Keratinocyte (primary cell): ENCODE measurements around the gene HSP90AB1. TPM values are rescaled to one million over a fixed set of nuclear protein-coding genes. Genes with fewer than 3 reads are reported as not detected.
A peak's percentile ranks its signal among the peaks of the same experiment; 100 is the strongest.

ENCODE experiments used
- DNase-seq: peaks from one replicate; pipeline ENCODE4 v3.0.0-alpha.2; 2011; ENCODE audit warnings: low read depth, missing footprints, low spot score
- FAIRE-seq: peaks from 2 replicates; lab custom pipeline; 2011; peaks lifted over from hg19 to GRCh38; lab: Jason Lieb, UNC
- H2AFZ ChIP-seq: 2 replicates; pipeline ENCODE4 v1.6.0; 2012; ENCODE audit warnings: low read length, control low read depth, inconsistent platforms; ENCODE audit not compliant: control insufficient read depth
- H3K27ac ChIP-seq: 2 replicates; pipeline ENCODE4 v1.5.1; 2011; ENCODE audit warnings: low read length; ENCODE audit not compliant: control insufficient read depth, insufficient read depth
- H3K27me3 ChIP-seq: 3 replicates; pipeline ENCODE4 v1.6.0; 2011; ENCODE audit warnings: low read length; ENCODE audit not compliant: control insufficient read depth, insufficient read depth; ENCODE audit errors: extremely low read depth
- H3K36me3 ChIP-seq, 2 experiments: 2 replicates in 1 of 2; 3 replicates in 1 of 2; pipeline ENCODE4 v1.5.1; 2011; ENCODE audit warnings: low read length in 2 of 2, mild to moderate bottlenecking in 1 of 2; ENCODE audit not compliant: control insufficient read depth in 2 of 2, insufficient read depth in 2 of 2; ENCODE audit errors: extremely low read depth in 1 of 2
- H3K4me1 ChIP-seq: 3 replicates; pipeline ENCODE4 v1.5.1; 2011; ENCODE audit warnings: low read length; ENCODE audit not compliant: control insufficient read depth, insufficient read depth; ENCODE audit errors: extremely low read depth
- H3K4me2 ChIP-seq: 3 replicates; pipeline ENCODE4 v1.6.0; 2011; ENCODE audit warnings: low read depth, low read length; ENCODE audit not compliant: control insufficient read depth, insufficient read depth; ENCODE audit errors: extremely low read depth
- H3K4me3 ChIP-seq, 3 experiments: fragments of 200-600 bp in 1 of 3; sonication (generic) in 1 of 3; 2 replicates in 2 of 3; 3 replicates in 1 of 3; pipeline ENCODE4 v1.5.1; 2011 to 2016; ENCODE audit warnings: low read length in 3 of 3, mild to moderate bottlenecking in 3 of 3, control low read depth in 2 of 3, inconsistent platforms in 1 of 3, low read depth in 1 of 3, mixed read lengths in 1 of 3, mixed run types in 1 of 3, moderate library complexity in 1 of 3; ENCODE audit not compliant: control insufficient read depth in 2 of 3, insufficient read depth in 2 of 3; ENCODE audit errors: extremely low read depth in 1 of 3
- H3K79me2 ChIP-seq: 2 replicates; pipeline ENCODE4 v1.6.0; 2012; ENCODE audit warnings: low read length; ENCODE audit not compliant: control insufficient read depth, insufficient read depth
- H3K9ac ChIP-seq: 3 replicates; pipeline ENCODE4 v1.6.0; 2011; ENCODE audit warnings: low read length; ENCODE audit not compliant: control insufficient read depth, insufficient read depth; ENCODE audit errors: extremely low read depth
- H3K9me1 ChIP-seq: 3 replicates; pipeline ENCODE4 v1.6.0; 2011; ENCODE audit warnings: low read length; ENCODE audit not compliant: control insufficient read depth, insufficient read depth; ENCODE audit errors: extremely low read depth
- H3K9me3 ChIP-seq: 2 replicates; pipeline ENCODE4 v1.5.1; 2012; ENCODE audit warnings: low read depth, low read length; ENCODE audit not compliant: control insufficient read depth
- H4K20me1 ChIP-seq: 3 replicates; pipeline ENCODE4 v1.6.0; 2011; ENCODE audit warnings: low read length; ENCODE audit not compliant: control insufficient read depth, insufficient read depth; ENCODE audit errors: extremely low read depth
- EZH2 ChIP-seq: IDR thresholded peaks from one replicate; pipeline ENCODE4 v1.6.1; 2012; ENCODE audit warnings: inconsistent platforms, mild to moderate bottlenecking, low read length, moderate library complexity
- dilution Hi-C: fragments of 300-500 bp; cut with MboI; formaldehyde crosslinking; loops from one replicate; pipeline ENCODE4 v1.7.0; 2020; ENCODE audit warnings: low sequenced_read_pairs; ENCODE audit not compliant: extremely low pct_ligation_motif_present
- polyA plus RNA-seq, 5 experiments: library from polyadenylated mRNA; depleted of rRNA in 3 of 5; stranded (reverse) in 3 of 5; stranded (forward) in 1 of 5; unstranded in 1 of 5; fragments of >200 nt; gene quantifications; 1 replicate in 1 of 5; 2 replicates in 3 of 5; 3 replicates in 1 of 5; pipeline versions ENCODE4 v1.2.1 to v1.2.3, GENCODE V29; 2011 to 2012; ENCODE audit warnings: missing spikeins in 2 of 5, low read depth in 1 of 5, low replicate concordance in 1 of 5
- TF ChIP-seq, protein P1 (sequence below), 3 experiments: IDR thresholded peaks in 1 of 3; conservative IDR thresholded peaks in 1 of 3; optimal IDR thresholded peaks in 1 of 3; 2 replicates in 2 of 3; 3 replicates in 1 of 3; pipeline versions ENCODE3 to v1.5.1; 2011; ENCODE audit warnings: low read length in 3 of 3, mild to moderate bottlenecking in 3 of 3, moderate library complexity in 2 of 3, control low read depth in 1 of 3, inconsistent platforms in 1 of 3; ENCODE audit not compliant: insufficient read depth in 2 of 3; ENCODE audit errors: extremely low read depth in 1 of 3

Gene HSP90AB1
- polyA plus RNA-seq, 1 donor (not counting 4 experiments of a cell fraction or from before 2014, with no cell fraction given), result 1,089 TPM

DNA sequence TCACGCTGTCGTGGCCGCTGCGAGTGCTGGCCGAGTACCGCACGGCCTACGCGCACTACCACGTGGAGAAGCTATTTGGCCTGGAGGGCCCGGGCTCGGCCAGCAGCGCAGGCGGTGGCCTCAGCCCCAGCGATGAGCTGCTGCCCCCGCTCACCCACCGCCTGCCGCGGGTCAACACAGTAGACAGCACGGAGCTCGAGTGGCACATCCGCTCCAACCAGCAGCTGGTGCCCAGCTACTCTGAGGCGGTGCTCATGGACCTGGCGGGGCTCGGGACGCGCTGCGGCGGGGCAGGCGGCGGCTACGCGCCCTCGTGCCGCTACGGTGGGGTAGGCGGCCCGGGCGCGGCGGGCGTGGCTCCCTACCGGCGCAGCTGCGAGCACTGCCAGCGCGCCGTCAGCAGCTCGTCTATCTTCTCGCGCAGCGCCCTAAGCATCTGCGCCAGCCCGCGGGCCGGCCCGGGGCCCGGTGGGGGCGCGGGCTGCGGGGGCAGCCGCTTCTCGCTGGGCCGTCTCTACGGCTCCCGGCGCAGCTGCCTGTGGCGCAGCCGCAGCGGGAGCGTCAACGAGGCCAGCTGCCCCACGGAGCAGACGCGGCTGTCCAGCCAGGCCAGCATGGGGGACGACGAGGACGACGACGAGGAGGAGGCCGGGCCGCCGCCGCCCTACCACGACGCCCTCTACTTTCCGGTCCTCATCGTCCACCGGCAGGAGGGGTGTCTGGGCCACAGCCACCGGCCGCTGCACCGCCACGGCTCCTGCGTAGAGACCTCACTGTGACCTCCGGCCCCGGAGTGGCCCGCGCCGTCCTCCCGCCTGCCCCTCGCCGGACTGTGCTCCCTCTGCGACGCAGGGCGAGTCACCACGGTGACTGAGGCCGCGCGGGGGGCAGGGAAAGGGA is 29.1 kb downstream of the HSP90AB1 start:
- dilution Hi-C loops, result no loop called here
- no peak for FAIRE-seq
- peak overlapping the region; percentile 32 for H3K4me2 ChIP-seq

DNA sequence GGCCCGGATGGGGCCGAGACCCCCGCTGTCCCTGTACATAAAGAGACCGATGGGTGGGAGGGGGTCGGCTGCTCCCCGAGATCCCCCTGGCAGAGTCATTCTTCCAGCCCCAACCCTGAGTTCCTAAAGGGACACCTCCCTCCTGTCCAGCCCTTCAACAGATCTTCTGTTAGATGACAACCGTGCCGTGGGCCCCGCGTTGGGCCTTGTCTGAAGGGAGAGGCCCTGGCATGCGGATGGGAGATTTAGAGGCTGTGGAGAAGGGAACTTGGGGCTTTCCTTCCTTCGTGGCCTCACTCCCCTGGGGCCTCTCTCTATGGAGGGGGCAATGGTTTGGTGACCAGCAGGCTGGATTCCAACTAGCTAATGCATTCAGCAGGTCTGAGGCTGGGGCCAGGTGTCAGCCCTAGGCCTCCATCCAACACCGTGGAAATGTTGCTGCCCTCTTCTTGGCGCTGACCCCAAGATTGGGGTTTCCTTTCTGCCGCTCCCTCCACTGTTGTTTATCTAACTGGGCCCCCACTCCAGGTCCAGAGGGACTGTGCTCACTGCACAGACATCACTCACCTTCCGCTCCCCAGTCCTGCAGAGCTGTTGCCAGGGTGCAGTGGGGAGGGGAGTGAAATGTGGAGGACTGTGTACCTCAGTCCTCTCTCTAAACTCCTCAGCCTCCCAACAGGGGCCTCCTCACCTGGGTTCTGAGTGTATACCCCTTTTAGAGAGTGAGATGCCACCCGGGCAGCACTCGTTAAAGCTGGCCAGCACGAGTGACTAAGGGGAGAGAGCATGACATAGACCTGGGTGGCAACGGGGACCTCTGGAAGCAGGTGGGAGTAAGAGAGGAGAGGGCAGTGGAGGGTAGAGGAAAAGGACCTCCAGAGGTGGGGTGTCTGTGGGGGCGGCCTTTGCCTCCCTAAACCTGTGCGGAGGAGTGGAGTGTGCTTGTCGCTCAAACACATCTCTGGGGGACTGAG is 30.1 kb downstream of the HSP90AB1 start:
- no peak overlapping the region for H3K27ac ChIP-seq
- H3K27me3 ChIP-seq, result peaks cover 56% of the 10 kb centered on the region
- no peaks in the 10 kb centered on the region for H3K9me1 ChIP-seq
- no peak overlapping the region for H3K4me3 ChIP-seq
- H4K20me1 ChIP-seq, result no peaks in the 10 kb centered on the region
- TF ChIP-seq EZH2, result no peak
- TF ChIP-seq, protein P1, sequence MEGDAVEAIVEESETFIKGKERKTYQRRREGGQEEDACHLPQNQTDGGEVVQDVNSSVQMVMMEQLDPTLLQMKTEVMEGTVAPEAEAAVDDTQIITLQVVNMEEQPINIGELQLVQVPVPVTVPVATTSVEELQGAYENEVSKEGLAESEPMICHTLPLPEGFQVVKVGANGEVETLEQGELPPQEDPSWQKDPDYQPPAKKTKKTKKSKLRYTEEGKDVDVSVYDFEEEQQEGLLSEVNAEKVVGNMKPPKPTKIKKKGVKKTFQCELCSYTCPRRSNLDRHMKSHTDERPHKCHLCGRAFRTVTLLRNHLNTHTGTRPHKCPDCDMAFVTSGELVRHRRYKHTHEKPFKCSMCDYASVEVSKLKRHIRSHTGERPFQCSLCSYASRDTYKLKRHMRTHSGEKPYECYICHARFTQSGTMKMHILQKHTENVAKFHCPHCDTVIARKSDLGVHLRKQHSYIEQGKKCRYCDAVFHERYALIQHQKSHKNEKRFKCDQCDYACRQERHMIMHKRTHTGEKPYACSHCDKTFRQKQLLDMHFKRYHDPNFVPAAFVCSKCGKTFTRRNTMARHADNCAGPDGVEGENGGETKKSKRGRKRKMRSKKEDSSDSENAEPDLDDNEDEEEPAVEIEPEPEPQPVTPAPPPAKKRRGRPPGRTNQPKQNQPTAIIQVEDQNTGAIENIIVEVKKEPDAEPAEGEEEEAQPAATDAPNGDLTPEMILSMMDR (optimal IDR thresholded peaks at IDR 0.05 in 1 of 3, IDR thresholded peaks at IDR 0.05 in 1 of 3, conservative IDR thresholded peaks at IDR 0.05 in 1 of 3; ENCODE audit: extremely low read depth in 1 of 3, insufficient read depth in 2 of 3, low read length in 3 of 3), result no peak
- no peak for DNase-seq
- no peak overlapping the region for H3K9ac ChIP-seq
- no peaks in the 10 kb centered on the region for H3K79me2 ChIP-seq
- no peak overlapping the region for H3K4me2 ChIP-seq
- no peak for FAIRE-seq
- H3K4me1 ChIP-seq, result no peaks in the 10 kb centered on the region
- H3K9me3 ChIP-seq, result no peaks in the 10 kb centered on the region
- dilution Hi-C loops, result no loop called here
- H3K36me3 ChIP-seq, result no peaks in the 10 kb centered on the region
- H2AFZ ChIP-seq, result no peak overlapping the region

More for the DNA sequence above, 29.1 kb downstream of the HSP90AB1 start:
- H3K4me3 ChIP-seq, result no peak overlapping the region
- H3K27ac ChIP-seq, result no peak overlapping the region
- no peak overlapping the region for H3K9ac ChIP-seq
- no peaks in the 10 kb centered on the region for H3K9me1 ChIP-seq
- H3K36me3 ChIP-seq, result no peaks in the 10 kb centered on the region
- DNase-seq, result no peak
- H3K4me1 ChIP-seq, result no peaks in the 10 kb centered on the region
- TF ChIP-seq EZH2, result peak; percentile 60
- TF ChIP-seq, protein P1 (optimal IDR thresholded peaks at IDR 0.05 in 1 of 3, IDR thresholded peaks at IDR 0.05 in 1 of 3, conservative IDR thresholded peaks at IDR 0.05 in 1 of 3; ENCODE audit: extremely low read depth in 1 of 3, insufficient read depth in 2 of 3, low read length in 3 of 3), result no peak
- no peaks in the 10 kb centered on the region for H3K79me2 ChIP-seq
- H2AFZ ChIP-seq, result no peak overlapping the region
- no peaks in the 10 kb centered on the region for H4K20me1 ChIP-seq
- peaks cover 66% of the 10 kb centered on the region for H3K27me3 ChIP-seq
- no peaks in the 10 kb centered on the region for H3K9me3 ChIP-seq
